GM21717 (cell line): ENCODE data around the gene THRAP3.
"Not testable (repeated sequence)": the region's sequence is repeated elsewhere in the genome, so short reads cannot be mapped to it uniquely, and the experiment has no call there.

Experiments
- ATAC-seq: cut with Tn5 transposase; IDR thresholded peaks from one replicate; pipeline ENCODE4 v1.9.1; 2021; ENCODE audit warnings: mild to moderate bottlenecking, moderate library complexity; ENCODE audit not compliant: unreplicated experiment

The THRAP3 gene

GRCh38 chr1:36223996-36224536, at the start of gene THRAP3:
TSS of gene THRAP3 (plus strand) at chr1:36224443. CDS start at chr1:36282564, 58,121 bp downstream.
- ATAC-seq: peak; percentile 86

GRCh38 chr1:36174713-36175112, 49.5 kb upstream of the THRAP3 start:
- no peak for ATAC-seq

- no peak for ATAC-seq
Observed at GRCh38 chr1:36175137-36176095, 48.8 kb upstream of the THRAP3 start.

- no peak for ATAC-seq
Observed at GRCh38 chr1:36176106-36176949, 47.9 kb upstream of the THRAP3 start.

- ATAC-seq: no peak
Observed at GRCh38 chr1:36177589-36178431, 46.4 kb upstream of the THRAP3 start.

GRCh38 chr1:36178471-36179219, 45.6 kb upstream of the THRAP3 start:
- ATAC-seq: no peak

GRCh38 chr1:36179220-36179600, 45.0 kb upstream of the THRAP3 start:
- ATAC-seq: no peak

GRCh38 chr1:36182734-36183133, 41.5 kb upstream of the THRAP3 start:
- no peak for ATAC-seq

GRCh38 chr1:36183309-36183856, 40.9 kb upstream of the THRAP3 start:
- ATAC-seq: no peak

- peak; percentile 67 for ATAC-seq
Observed at GRCh38 chr1:36187800-36188593, 36.2 kb upstream of the THRAP3 start.

- not testable (repeated sequence) for ATAC-seq
Observed at GRCh38 chr1:36196805-36197204, 27.4 kb upstream of the THRAP3 start.

- no peak for ATAC-seq
Observed at GRCh38 chr1:36198641-36199040, 25.6 kb upstream of the THRAP3 start.

- ATAC-seq: no peak
Observed at GRCh38 chr1:36199934-36200741, 24.1 kb upstream of the THRAP3 start.

GRCh38 chr1:36203027-36203553, 21.2 kb upstream of the THRAP3 start:
- ATAC-seq: no peak

GRCh38 chr1:36203554-36204346, 20.5 kb upstream of the THRAP3 start:
- ATAC-seq: no peak

GRCh38 chr1:36204347-36204909, 19.8 kb upstream of the THRAP3 start:
- no peak for ATAC-seq
